RWPE1 (cell line): Measurements from ENCODE around the gene MAP2K4.
"Not testable (repeated sequence)": the region's sequence is repeated elsewhere in the genome, so short reads cannot be mapped to it uniquely, and the experiment has no call there.

ENCODE experiments used
- CTCF ChIA-PET: fragments of 350-600 bp; sonication (Branson Sonifier 250); formaldehyde crosslinking; extraction: SDS; loops from one replicate; lab custom pipeline; 2021; lab: Yijun Ruan, JAX
- POLR2A ChIA-PET: fragments of 400-600 bp; formaldehyde crosslinking; extraction: SDS; loops from one replicate; lab custom pipeline; 2020; ENCODE audit warnings: antibody characterized with exemption; ENCODE audit not compliant: low non-redundant PET; lab: Yijun Ruan, JAX
- DNase-seq: peaks from one replicate; pipeline ENCODE4 v3.0.0; 2012; ENCODE audit warnings: low spot score
- H3K27ac ChIP-seq: fragments of 450-650 bp; 2 replicates; pipeline ENCODE4 v1.5.1; 2017
- TF ChIP-seq, protein P1 (sequence below): fragments of 450-650 bp; conservative IDR thresholded peaks from 2 replicates; pipeline ENCODE4 v1.5.1; 2017; ENCODE audit warnings: low read depth, mild to moderate bottlenecking

The MAP2K4 gene

DNA sequence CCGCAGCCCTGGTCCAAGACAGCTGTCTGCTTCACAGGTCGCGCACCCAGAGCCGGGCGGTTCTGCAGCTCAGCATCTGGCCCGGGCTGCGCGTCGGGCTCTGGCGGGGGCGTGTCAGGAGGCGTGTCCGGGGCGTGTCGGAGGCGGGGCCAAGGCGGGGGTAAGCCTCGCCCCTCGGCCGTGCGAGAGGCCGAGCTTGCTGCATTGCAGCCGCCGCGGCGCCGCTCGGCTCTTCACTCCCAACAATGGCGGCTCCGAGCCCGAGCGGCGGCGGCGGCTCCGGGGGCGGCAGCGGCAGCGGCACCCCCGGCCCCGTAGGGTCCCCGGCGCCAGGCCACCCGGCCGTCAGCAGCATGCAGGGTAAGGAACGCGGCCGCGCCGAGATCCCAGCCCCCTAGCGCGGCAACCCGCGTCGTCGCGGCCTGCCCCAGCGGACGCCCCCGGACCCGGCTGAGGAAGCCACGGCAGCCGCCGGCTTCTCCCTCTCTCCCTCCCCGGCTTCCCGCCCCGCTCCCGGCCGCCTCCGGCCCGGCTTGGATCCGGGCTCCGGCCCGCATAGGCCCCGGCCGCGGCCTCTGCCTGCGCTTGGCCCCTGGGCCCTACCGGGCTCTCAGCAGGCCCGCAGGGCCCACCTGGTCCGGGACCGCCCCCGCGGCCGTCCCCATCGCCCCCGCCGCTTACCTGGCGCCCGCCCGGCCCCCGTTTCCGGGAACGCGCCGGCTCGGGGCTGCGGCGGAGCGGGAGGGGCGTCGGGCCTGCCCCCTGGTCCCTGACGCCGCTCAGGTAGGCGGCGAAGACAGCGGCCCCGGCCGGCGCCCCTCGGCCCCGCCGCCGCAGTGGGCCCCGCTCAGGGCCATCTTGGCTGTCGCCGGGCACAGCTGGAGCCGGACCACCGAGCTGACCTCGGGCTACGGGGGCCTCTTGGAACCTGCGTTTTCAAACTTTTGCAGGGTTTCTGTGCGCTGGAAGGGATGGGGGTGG, at the start of gene MAP2K4:
MAP2K4 (plus strand) TSS at position 236 of the 981 bp plus-strand sequence; CDS start at position 246, 10 bp downstream.
- ChIA-PET CTCF (interaction anchor here (0.7 kb wide), 1 partner anchor 1374 kb away, joined by 3 read pairs; no protein-coding TSS in a partner anchor), POLR2A (interaction anchor here (0.6 to 2.6 kb wide), 4 partner anchors 10 to 84 kb away, joined by 3 to 15 read pairs (median 4); partner anchors contain the start of gene ZNF18)
- H3K27ac ChIP-seq = peak within 1 kb of the TSS; percentile 80
- DNase-seq = peak; percentile 93
- TF ChIP-seq, protein P1, sequence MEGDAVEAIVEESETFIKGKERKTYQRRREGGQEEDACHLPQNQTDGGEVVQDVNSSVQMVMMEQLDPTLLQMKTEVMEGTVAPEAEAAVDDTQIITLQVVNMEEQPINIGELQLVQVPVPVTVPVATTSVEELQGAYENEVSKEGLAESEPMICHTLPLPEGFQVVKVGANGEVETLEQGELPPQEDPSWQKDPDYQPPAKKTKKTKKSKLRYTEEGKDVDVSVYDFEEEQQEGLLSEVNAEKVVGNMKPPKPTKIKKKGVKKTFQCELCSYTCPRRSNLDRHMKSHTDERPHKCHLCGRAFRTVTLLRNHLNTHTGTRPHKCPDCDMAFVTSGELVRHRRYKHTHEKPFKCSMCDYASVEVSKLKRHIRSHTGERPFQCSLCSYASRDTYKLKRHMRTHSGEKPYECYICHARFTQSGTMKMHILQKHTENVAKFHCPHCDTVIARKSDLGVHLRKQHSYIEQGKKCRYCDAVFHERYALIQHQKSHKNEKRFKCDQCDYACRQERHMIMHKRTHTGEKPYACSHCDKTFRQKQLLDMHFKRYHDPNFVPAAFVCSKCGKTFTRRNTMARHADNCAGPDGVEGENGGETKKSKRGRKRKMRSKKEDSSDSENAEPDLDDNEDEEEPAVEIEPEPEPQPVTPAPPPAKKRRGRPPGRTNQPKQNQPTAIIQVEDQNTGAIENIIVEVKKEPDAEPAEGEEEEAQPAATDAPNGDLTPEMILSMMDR = no peak

DNA sequence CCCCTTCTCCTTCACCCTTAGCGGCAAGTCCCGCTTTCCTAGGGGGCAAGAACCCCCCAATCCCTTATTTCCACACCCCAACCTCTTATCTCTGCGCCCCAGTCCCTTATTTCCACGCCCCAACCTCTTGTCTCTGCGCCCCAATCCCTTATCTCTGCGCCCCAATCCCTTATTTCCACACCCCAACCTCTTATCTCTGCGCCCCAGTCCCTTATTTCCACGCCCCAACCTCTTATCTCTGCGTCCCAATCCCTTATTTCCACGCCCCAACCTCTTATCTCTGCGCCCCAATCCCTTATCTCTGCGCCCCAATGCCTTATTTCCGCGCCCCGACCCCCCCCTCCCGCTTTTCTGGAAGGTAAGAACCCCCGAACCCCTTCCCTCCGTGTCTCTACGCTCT, 47.9 kb upstream of the MAP2K4 start:
- POLR2A ChIA-PET, CTCF ChIA-PET, DNase-seq, H3K27ac ChIP-seq: not testable (repeated sequence)

DNA sequence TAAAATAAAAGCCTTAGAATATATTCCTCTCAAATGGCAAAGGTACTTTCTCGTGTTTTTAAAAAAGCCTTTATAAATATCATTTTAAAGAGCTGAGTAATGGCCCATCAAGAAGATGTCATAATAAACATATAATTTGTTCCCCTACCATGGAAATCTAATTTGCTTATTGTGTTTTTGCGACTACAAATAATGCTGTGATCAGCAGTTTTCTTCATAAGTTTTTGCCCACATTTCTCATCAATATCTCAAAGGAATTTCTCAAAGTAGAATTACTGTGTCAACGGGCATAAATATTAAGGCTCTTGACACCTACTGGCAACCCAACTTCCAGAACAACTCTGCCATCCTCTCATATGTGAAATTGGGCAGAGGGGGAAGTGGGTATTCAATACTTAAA, 40.9 kb upstream of the MAP2K4 start:
- DNase-seq = no peak
- ChIA-PET POLR2A (no interaction called here), CTCF (interaction anchor here (0.6 kb wide), 1 partner anchor 15 kb away, joined by 3 read pairs; no protein-coding TSS in a partner anchor)
- no peak overlapping the region for H3K27ac ChIP-seq
- TF ChIP-seq, protein P1 = no peak

DNA sequence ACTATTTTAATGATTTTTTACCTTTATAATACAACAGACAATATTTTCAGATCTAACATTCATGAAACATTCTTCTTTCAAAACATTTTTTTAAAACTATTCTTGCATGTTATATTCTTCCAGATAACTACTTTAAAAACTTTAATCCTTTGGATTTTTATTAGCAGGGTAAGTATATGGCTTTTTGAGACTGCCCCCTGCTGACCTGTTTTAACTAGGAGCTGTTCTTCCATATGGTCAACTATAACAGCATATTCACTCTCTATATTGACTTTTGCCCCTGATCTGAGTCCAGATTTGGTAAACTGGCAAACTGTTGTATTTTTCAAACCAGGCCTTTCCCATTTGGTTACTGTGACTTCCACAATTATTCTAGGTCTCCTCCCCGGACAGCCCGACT, 39.9 kb upstream of the MAP2K4 start:
- DNase-seq = no peak
- TF ChIP-seq, protein P1 = peak; percentile 17; the same call in 1 of the 2 replicates
- ChIA-PET CTCF (interaction anchor here (0.6 to 0.8 kb wide), 4 partner anchors 11 to 1351 kb away, joined by 3 to 4 read pairs (median 4); no protein-coding TSS in a partner anchor), POLR2A (interaction anchor here (0.5 kb wide), 1 partner anchor 17 kb away, joined by 15 read pairs; the partner anchor contains the start of gene ZNF18)
- H3K27ac ChIP-seq = no peak overlapping the region

DNA sequence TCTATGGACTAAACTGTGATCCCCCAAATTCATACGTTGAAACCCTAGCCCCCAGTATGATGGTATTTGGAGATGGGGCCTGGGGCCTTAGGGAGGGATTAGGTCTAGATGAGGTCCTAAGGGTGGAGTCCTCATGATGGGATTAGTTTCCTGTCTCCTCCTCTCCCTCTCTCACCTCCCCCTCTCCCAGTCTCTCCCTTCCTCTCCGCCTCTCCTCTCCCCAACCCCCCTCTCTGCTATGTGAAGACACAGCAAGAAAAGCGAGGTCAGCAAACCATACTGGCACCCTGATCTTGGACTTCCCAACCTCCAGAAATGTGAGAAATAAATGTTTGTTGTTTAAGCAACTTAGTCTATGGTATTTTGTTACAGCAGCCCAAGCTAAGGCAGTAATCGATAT, 38.8 kb upstream of the MAP2K4 start:
- ChIA-PET CTCF (interaction anchor here (0.6 to 0.7 kb wide), 2 partner anchors 82 to 83 kb away, joined by 3 read pairs; no protein-coding TSS in a partner anchor), POLR2A (interaction anchor here (1.1 kb wide), 1 partner anchor 15 kb away, joined by 3 read pairs; no protein-coding TSS in a partner anchor)
- TF ChIP-seq, protein P1 = no peak

DNA sequence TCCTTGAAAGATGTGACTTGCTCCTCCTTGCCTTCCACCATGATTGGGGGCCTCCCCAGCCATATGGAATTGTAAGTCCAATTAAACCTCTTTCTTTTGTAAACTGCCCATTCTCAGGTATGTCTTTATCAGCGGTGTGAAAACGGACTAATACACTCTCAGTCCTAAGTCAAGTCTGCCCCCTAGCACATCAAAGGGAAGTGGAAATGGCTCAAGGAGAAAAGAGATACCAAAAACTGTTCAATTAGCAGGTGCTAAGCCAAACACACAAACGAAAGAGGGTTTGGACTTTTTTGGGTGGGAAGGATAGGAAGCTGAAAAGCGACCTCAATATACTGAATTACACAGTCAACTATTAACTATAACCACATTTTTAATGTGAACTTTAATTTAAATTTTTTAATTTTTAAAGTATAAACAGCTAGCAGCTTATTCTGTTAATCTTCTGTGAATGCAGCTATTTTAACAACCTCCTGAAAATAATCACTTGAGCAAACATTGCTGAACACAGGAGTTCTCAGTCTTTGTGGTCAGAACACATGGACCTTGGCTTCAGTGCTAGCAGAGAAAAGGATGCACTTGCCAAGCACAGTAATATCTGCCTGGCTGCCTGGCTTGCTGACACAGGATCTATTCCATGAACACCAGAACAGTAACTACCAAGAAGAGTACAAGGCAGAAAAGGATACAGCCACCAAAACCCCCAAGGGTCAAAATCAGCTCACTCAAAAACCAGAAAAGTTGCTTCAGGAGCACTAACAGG, 34.3 kb upstream of the MAP2K4 start:
- ChIA-PET POLR2A (no interaction called here), CTCF (interaction anchor here (0.8 to 1.0 kb wide), 2 partner anchors 51 to 84 kb away, joined by 3 read pairs; no protein-coding TSS in a partner anchor)
- no peak for DNase-seq
- TF ChIP-seq, protein P1 = no peak
- no peak overlapping the region for H3K27ac ChIP-seq

More for the DNA sequence above, 38.8 kb upstream of the MAP2K4 start:
- H3K27ac ChIP-seq = no peak overlapping the region
- no peak for DNase-seq
